Endometrial microvascular endothelial cells (primary cell): ENCODE measurements around the gene USP6NL. TPM values are rescaled to one million over a fixed set of nuclear protein-coding genes. Genes with fewer than 3 reads are reported as not detected.

Source experiments
- in situ Hi-C: cut with HindIII; loops from 2 replicates; pipeline ENCODE4 v1.10.0; 2017; ENCODE audit warnings: low sequenced_read_pairs, low pct_unique_long_range_greater_than_20kb; ENCODE audit errors: inconsistent ontology term
- total RNA-seq: library from RNA; depleted of rRNA; stranded (reverse); fragments of >200 nt; gene quantifications from one replicate; pipeline ENCODE4 v1.2.3, GENCODE V29; 2015; ENCODE audit errors: inconsistent ontology term

USP6NL gene
- total RNA-seq, 1 donor from 2014 or later: 14.7 TPM

DNA sequence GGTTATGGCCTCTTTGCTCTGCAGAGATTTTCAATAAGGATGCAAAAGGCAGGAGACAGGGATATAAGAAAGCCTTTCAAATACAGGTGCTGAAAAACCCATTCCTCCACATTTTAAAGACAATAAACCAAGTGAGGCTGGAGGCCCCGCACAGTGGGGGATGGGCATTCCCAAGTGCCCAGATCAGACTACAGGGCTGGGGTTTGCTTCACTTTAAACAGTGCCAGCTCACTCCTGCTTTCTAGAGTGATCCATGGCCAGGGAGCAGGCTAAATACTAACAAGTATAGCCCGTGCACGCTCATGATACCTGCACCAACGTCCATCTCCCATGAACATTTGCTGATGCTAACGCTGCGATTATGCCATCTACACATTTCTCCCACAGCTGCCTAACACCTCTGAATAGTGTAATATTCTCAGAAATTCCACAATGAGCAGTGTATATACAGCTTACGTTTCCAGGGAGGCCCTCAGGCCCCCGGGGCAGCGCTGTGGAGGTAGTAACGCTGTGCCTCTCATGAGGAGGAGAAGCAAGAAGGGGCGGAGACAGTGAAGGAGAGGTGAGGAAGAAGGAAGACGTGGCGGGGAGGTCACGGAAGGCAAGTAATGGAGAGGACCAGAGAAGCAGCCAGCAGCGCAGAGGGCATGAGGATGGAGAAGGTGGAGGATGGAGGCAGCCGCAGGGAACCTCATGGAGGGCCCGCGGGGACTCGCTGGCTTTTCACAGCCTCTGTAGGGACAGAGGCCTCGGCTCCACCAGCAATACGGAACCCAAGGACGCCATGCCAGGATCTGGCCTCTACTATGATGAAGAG lies 141.7 kb downstream of the USP6NL start:
- in situ Hi-C loops: no loop called here

DNA sequence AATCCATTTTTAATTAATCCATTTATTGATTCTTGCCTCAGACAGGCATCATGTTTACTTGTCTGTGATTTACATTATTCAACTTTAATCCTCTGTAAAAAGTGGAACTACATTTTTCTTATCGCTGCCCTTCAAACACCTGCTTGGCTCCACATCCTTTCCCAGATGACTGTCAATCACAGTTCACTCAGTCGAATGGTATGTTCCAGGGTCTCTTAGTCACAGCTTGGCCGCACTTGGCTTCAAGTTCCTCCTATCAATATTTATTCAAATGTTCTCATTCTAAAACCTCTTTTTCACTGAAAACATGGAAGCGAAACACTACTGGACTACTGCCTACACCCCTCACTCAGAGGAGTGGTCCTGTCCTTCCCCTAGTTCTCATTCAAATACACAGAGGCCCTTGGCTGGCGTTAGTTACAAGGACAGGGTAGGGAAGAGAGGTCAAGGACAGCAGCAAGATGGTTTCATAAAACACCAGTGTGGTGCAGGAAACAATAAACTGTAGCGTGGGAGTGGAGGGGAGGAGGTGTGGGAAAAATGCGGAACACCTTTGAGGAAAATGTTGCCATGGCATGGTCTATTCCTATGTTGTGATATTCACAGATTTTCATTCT lies 143.2 kb downstream of the USP6NL start:
- in situ Hi-C loops: no loop called here

- in situ Hi-C loops: no loop called here
These were observed 146.0 kb downstream of the USP6NL start for GRCh38 chr10:11465406-11465805.

- in situ Hi-C loops: no loop called here
These were observed 148.3 kb downstream of the USP6NL start for GRCh38 chr10:11463111-11463510.

DNA sequence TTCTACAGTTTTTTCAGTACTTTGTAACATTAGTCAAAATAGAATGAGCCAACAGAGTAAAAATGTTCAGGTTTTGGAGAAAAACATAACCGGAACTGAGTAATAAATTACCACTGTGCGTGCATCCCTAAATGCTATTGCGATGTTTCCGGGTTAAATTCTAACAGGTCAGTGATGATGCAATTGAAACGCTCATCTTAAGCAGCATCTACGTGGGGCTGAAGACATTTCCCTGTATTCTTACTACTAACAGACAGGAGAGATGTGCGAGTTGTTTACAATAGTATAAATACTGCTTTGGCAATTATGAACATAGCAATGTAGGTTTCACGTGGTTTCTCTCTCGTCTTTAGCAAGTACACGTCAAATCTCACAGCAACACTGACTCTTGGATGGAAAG lies 149.4 kb downstream of the USP6NL start:
- in situ Hi-C loops: no loop called here

DNA sequence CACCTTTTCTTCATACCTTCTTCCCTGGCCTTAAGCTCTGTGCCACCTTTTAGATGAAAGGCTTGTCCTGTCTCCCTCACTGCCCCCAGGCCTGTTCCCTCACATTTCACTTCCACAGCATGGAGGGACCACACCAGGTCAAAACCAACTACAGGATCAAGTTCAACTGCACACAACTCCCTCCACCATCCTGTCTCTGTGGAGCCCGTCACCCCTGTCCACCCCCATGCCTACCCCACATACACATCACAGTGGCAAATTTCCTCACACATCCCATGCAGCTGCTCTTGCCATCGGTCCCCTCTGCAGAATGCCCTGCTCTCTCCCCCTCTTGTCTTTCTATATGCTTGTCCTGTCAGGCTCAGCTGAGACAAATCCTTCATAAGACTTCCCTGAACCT lies 154.1 kb downstream of the USP6NL start:
- in situ Hi-C loops: no loop called here

- in situ Hi-C loops: no loop called here
These were observed 156.4 kb downstream of the USP6NL start for GRCh38 chr10:11454958-11455566.

GRCh38 chr10:11454160-11454559 lies 157.3 kb downstream of the USP6NL start:
- in situ Hi-C loops: no loop called here

- in situ Hi-C loops: no loop called here
These were observed 159.7 kb downstream of the USP6NL start for GRCh38 chr10:11451640-11452260.

- in situ Hi-C loops: no loop called here
These were observed 161.0 kb downstream of the USP6NL start for GRCh38 chr10:11450427-11450826.

GRCh38 chr10:11449761-11450160 lies 161.7 kb downstream of the USP6NL start:
- in situ Hi-C loops: no loop called here

- in situ Hi-C loops: no loop called here
These were observed 162.8 kb downstream of the USP6NL start for GRCh38 chr10:11448545-11449244.

- in situ Hi-C loops: no loop called here
These were observed 163.3 kb downstream of the USP6NL start for GRCh38 chr10:11448190-11448544.

GRCh38 chr10:11447586-11447985 lies 163.9 kb downstream of the USP6NL start:
- in situ Hi-C loops: no loop called here

DNA sequence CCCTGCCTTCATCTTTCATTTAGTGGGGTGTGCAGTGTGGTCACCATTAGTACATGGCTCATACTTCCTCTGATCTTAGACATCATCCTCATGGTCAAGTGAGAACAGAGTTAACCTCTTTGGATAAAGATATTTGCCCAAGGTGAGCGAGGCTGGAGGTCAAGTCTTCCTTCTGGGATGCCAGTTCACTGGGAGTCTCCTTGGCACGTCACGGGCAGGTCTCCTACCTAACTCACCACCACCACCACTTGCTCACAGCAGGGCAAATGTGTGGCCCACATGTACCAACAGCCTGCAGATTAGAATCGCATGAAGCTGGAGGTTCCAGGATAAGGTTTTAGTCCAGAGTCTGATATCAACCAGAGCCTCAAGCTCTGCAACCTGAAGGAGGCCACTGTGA lies 164.6 kb downstream of the USP6NL start:
- in situ Hi-C loops: no loop called here

- in situ Hi-C loops: no loop called here
These were observed 165.3 kb downstream of the USP6NL start for GRCh38 chr10:11446133-11446532.

DNA sequence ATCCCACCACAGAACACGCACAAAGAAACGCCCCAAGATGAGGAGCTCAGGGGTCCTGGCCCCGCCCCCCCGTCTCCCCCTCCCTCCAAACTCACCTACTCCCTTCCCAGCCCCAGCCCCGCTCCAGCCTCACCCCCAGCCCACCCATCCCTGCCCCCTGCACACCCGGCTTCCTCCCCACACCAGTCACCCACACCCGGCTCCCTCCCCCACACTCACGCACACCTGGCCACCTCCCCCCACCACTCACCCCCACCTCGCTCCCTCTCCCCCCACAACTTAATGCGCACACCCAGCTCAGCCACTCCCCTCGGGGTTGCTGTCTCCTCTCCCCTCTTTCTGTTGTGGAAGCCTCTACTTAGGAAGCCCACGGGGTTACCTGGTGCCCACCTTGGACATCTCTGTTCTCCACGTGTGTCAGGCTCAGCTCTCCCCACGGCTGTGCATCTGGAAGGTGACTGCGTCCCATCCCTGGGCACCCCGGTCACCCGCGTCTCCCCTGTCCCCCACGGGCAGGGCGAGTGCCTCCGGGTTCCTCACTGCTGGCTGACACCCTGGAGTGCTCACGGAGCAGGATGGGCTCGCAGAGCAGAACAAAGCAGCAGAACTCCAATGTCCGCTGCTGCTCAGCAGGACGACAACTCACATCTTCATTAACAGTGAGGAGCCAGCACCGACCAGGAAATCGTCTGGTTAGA lies 166.8 kb downstream of the USP6NL start:
- in situ Hi-C loops: no loop called here

- in situ Hi-C loops: no loop called here
These were observed 167.3 kb downstream of the USP6NL start for GRCh38 chr10:11444155-11444530.
